Stimulated activated CD8-positive, alpha-beta memory T cell treated with anti-CD3 and anti-CD28 coated beads, Interleukin-12 subunit alpha, Interleukin-12 subunit beta, amount 100 ng/mL, for 1 hour (primary cell): ENCODE measurements around the gene RBCK1.
A peak's percentile ranks its signal among the peaks of the same experiment; 100 is the strongest.
"Not testable (repeated sequence)": the region's sequence is repeated elsewhere in the genome, so short reads cannot be mapped to it uniquely, and the experiment has no call there.

Experiments used
- DNase-seq: peaks from one replicate; pipeline ENCODE4 v3.0.0-alpha.2; 2020; ENCODE audit warnings: low read depth

Gene RBCK1

DNA sequence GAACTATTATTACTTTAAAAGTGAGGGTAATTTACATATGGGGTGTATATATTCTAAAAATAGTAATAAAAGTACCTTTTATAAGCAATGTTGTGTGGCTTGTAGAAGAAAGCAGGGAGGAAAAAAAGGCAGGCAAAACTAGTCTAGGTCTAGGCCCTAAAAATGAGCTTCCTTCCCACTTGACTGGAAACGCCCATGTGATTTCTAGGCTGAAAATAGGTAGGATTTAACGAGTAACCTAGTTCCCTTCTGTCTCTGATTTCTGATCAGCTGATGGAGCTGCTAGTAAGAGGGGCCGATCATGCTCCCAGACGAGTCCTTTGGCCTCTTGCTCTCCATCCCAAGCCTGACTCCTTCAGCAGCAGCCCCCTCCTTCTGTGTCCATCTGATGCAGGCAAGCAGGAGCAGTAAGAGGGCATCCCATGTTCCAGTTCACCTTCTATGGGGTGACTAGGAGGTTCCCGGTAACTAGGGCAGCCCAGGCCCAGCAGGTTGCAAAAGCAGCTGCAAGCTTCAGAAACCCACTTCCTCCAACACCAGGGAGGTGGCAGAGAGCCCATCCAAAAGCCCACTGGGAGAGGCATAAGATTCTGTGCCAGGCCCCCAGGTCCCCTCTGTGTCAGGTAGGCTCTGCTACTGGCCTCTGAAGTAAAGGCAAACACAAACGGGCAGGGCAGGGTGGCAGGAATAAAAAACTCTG lies 29.8 kb downstream of the RBCK1 start:
- DNase-seq: no peak

GRCh38 chr20:438571-439469 lies 30.7 kb downstream of the RBCK1 start:
- DNase-seq: peak; percentile 38

GRCh38 chr20:440148-440547 lies 32.0 kb downstream of the RBCK1 start:
- no peak for DNase-seq

DNA sequence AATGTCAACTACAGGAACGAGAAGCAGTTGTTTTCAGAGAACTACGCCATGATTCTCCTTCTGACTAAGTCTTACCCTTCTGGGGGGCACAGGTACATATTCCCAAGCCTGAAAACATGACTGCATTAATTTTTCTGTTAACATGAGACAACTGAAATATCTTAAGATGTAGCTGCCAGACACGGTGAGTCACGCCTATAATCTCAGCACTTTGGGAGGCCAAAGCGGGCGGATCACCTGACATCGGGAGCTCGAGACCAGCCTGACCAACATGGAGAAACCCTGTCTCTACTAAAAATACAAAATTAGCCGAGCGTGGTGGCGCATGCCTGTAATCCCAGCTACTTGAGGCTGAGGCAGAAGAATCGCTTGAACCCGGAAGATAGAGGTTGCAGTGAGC lies 32.5 kb downstream of the RBCK1 start:
- no peak for DNase-seq

GRCh38 chr20:443223-443775 lies 35.2 kb downstream of the RBCK1 start:
- no peak for DNase-seq

GRCh38 chr20:444117-444516 lies 36.0 kb downstream of the RBCK1 start:
- DNase-seq: no peak

- no peak for DNase-seq
Measured at GRCh38 chr20:444862-445426, 36.8 kb downstream of the RBCK1 start.

GRCh38 chr20:445514-446336 lies 37.6 kb downstream of the RBCK1 start:
- no peak for DNase-seq

- DNase-seq: not testable (repeated sequence)
Measured at GRCh38 chr20:452021-452420, 43.9 kb downstream of the RBCK1 start.

DNA sequence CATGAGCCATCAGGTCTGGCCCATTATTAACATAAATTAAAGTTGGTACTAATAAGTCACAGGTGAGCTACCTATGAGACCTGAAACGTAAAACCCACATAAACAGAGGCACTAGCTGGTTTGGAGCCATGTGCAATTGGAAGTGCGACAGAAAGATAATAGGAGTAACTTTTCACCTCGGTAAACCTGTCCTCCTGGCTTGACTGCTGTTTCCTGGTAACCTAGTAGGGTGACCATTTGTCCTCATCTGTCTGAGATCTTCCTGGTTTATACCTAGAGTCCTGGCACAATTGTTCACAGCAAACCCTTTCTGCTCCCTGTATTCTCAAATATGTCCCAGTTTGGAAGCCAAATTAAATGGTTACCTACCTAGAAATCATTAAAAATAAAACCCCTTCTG lies 46.9 kb downstream of the RBCK1 start:
- no peak for DNase-seq

- no peak for DNase-seq
Measured at GRCh38 chr20:458776-459175, 50.7 kb downstream of the RBCK1 start.

DNA sequence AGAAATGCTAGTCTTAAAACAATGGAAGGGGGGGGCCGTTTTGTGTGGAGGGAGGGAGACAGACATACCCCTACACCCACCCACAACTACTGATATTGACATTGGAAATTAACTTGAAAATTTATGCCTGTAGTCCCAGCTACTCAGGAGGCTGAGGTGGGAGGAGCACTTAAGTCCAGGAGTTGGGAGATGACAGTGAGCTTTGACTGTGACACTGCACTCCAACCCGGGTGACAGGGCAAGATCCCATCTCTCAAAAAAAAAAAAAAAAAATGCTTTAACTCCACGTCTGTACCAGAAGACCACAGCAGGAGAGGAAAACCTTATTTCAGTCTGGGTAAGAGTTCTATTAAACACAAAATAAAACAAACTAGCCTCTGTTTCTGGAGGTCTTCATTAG lies 52.1 kb downstream of the RBCK1 start:
- no peak for DNase-seq

GRCh38 chr20:460707-461106 lies 52.6 kb downstream of the RBCK1 start:
- no peak for DNase-seq

DNA sequence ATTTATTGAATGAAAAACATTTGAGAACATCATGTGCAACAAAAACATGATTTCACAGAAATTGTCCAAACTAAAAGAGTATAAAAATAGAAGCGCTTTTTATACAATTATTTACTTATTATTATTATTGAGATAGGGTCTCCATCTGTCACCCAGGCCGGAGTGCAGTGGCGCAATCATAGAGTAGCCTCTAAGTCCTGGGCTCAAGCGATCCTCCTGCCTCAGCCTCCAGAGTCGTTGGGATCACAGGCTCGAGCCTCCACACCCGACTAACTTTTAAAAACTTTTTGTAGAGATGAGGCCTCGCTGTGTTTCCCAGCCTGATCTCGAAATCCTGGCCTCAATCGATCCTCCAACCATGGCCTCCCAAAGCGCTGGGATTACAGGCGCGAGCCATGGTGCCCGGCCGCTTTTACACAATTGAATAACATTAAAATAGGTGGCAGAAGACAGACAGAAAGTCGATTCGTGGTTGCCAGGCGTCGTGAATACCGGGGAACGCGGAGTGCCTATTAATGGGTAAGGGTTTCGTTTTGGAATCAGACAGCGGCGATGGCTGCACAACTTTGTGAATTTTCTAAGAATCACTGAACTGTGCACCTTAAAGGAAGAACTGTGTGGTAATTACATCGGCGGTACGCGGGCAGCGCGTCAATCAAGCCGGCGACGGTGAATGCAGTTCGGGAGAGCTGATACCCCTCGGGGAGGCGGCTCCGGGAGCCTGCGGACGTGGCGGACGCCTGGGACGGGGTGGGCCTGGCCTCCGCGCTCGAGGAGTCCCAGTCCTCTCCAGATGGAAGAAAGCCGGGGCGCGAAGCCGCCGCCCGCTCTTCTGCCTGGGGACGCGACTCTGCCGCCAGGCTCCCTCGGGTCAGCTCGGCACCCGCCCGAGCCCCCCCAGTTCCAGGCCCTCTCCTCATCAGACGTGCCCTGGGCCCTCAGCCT lies 53.4 kb downstream of the RBCK1 start:
- no peak for DNase-seq

- peak; percentile 74 for DNase-seq
Measured at GRCh38 chr20:462199-462991, 54.3 kb downstream of the RBCK1 start, which contains the start of gene TBC1D20. Gene TBC1D20 (minus strand): TSS chr20:462533. CDS start chr20:462405, 128 bp downstream.

DNA sequence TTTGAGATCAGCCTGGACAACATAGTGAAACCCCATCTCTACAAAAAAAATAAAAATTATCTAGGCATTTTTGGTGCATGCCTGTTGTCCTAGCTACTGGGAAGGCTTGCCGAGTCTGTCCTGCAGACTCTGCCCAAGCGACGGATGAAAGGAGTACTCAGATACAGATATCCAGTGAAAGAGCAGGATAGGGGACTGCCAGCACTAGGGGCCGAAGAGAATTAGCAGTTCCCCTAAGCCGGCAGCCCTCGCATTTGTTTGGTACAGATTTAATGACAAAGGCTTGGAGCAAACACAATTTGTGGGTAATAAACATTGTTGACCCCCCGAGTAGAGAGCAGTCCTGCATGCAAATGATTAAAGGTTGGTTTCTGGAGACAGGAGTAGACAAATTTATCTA lies 59.7 kb downstream of the RBCK1 start:
- no peak for DNase-seq

GRCh38 chr20:469746-470490 lies 61.8 kb downstream of the RBCK1 start:
- DNase-seq: no peak

DNA sequence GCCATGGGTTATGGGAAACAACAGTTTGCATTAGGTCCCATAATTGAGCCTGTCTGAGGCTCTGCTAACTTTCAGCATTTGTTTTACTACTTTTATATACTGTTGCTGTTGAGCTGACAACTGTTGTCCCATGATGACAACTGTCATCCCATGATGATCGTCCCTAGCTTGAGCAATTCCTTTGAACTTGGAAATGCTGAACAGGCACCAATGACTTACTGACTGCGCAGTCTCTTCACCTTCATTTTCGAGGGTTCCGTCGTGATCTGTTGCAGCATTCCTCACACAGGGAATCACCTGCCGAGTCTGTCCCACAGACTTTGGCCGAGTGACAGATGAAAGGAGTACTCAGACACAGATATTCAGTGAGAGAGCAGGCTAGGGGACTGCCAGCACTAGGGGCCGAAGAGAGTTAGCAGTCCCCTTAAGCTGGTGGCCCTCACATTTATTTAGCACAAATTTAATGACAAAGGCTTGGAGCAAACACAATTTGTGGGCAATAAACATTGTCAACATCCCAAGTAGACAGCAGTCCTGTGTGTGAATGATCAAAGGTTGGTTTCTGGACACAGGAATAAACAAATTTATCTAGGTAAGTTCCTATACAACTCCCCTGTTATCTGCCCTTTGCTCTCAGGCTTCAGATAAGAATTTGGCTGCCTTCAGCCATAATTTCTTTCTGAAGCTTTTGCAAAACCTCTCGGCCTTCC lies 64.2 kb downstream of the RBCK1 start:
- no peak for DNase-seq
